DND-41 (cell line): ENCODE data around the gene CLIC5.
A peak's percentile ranks its signal among the peaks of the same experiment; 100 is the strongest.

Experiments used
- ATAC-seq: fragments of 200-7000 bp; cut with Tn5 transposase; 3 replicates; pipeline ENCODE4 v1.9.1; 2021; ENCODE audit warnings: low read depth; ENCODE audit not compliant: insufficient read depth
- DNase-seq: peaks from one replicate; pipeline ENCODE4 v3.0.0-alpha.2; 2020
- H2AFZ ChIP-seq: 2 replicates; pipeline ENCODE4 v1.6.0; 2012; ENCODE audit warnings: low read depth, low read length
- H3K27ac ChIP-seq: 2 replicates; pipeline ENCODE4 v1.5.1; 2012; ENCODE audit warnings: low read length, inconsistent platforms
- H3K27me3 ChIP-seq: fragments of 200-600 bp; sonication (generic); 2 replicates; pipeline ENCODE4 v1.6.0; 2012; ENCODE audit warnings: low read length, mild to moderate bottlenecking, inconsistent platforms; ENCODE audit not compliant: insufficient read depth, poor library complexity
- H3K36me3 ChIP-seq: 2 replicates; pipeline ENCODE4 v1.5.1; 2012; ENCODE audit warnings: low read length, inconsistent platforms; ENCODE audit not compliant: insufficient read depth
- H3K4me1 ChIP-seq: 2 replicates; pipeline ENCODE4 v1.5.1; 2012; ENCODE audit warnings: mild to moderate bottlenecking, low read length; ENCODE audit not compliant: insufficient read depth
- H3K4me2 ChIP-seq: 2 replicates; pipeline ENCODE4 v1.6.0; 2012; ENCODE audit warnings: mild to moderate bottlenecking, moderate library complexity, low read length, inconsistent platforms; ENCODE audit not compliant: insufficient read depth
- H3K4me3 ChIP-seq, 2 experiments: fragments of 200-600 bp in 1 of 2; shearing (Covaris generic) in 1 of 2; 2 replicates each; pipeline ENCODE4 v1.5.1; 2012 to 2016; ENCODE audit warnings: inconsistent platforms in 2 of 2, low read length in 2 of 2, mild to moderate bottlenecking in 2 of 2, low read depth in 1 of 2, moderate library complexity in 1 of 2
- H3K79me2 ChIP-seq: 2 replicates; pipeline ENCODE4 v1.6.0; 2012; ENCODE audit warnings: low read length, inconsistent platforms; ENCODE audit not compliant: insufficient read depth
- H3K9ac ChIP-seq: 2 replicates; pipeline ENCODE4 v1.6.0; 2012; ENCODE audit warnings: low read depth, mild to moderate bottlenecking, inconsistent platforms, low read length, moderate library complexity
- H3K9me3 ChIP-seq: 2 replicates; pipeline ENCODE4 v1.5.1; 2012; ENCODE audit warnings: low read length, moderate library complexity, mild to moderate bottlenecking, inconsistent platforms; ENCODE audit not compliant: insufficient read depth, severe bottlenecking
- H4K20me1 ChIP-seq: 2 replicates; pipeline ENCODE4 v1.6.0; 2012; ENCODE audit warnings: low read length; ENCODE audit not compliant: insufficient read depth
- CTCF ChIP-seq: IDR thresholded peaks from 2 replicates; pipeline ENCODE4 v1.5.1; 2012; ENCODE audit warnings: borderline replicate concordance, low read length, moderate library complexity, mild to moderate bottlenecking; ENCODE audit not compliant: poor library complexity, severe bottlenecking; ENCODE audit errors: extremely low read depth
- EZH2 ChIP-seq: IDR thresholded peaks from 3 replicates; pipeline ENCODE4 v1.6.1; 2012; ENCODE audit warnings: borderline replicate concordance, low read depth, mild to moderate bottlenecking, moderate library complexity, low read length, inconsistent platforms; ENCODE audit not compliant: severe bottlenecking

Gene CLIC5

GRCh38 chr6:45930420-45931040, 85.1 kb downstream of the CLIC5 start:
- Histone ChIP-seq H3K4me2 (no peak overlapping the region), H3K36me3 (no peaks in the 10 kb centered on the region), H3K4me3 (no peak overlapping the region), H3K9ac (no peak overlapping the region), H3K27ac (no peak overlapping the region), H3K4me1 (no peaks in the 10 kb centered on the region), H3K79me2 (no peaks in the 10 kb centered on the region), H3K9me3 (no peaks in the 10 kb centered on the region), H2AFZ (no peak overlapping the region), H4K20me1 (no peaks in the 10 kb centered on the region), H3K27me3 (peaks cover 14% of the 10 kb centered on the region)
- ATAC-seq: no peak
- no peak for TF ChIP-seq EZH2
- TF ChIP-seq CTCF: peak; percentile 99
- peak; percentile 51 for DNase-seq

- Histone ChIP-seq H3K9ac (no peak overlapping the region), H3K36me3 (no peaks in the 10 kb centered on the region), H3K4me1 (no peaks in the 10 kb centered on the region), H3K27me3 (peaks cover 9% of the 10 kb centered on the region), H3K27ac (no peak overlapping the region), H4K20me1 (no peaks in the 10 kb centered on the region), H3K79me2 (no peaks in the 10 kb centered on the region), H3K4me3 (no peak overlapping the region), H3K4me2 (no peak overlapping the region), H2AFZ (0 out of 2 replicates have a peak overlapping the region, but pooled peaks have one; percentile 7), H3K9me3 (no peaks in the 10 kb centered on the region)
- ATAC-seq (no peak), DNase-seq (no peak)
- TF ChIP-seq EZH2: no peak
- no peak for TF ChIP-seq CTCF
These were observed 86.0 kb downstream of the CLIC5 start for GRCh38 chr6:45929421-45930361.

GRCh38 chr6:45928721-45929305, 86.8 kb downstream of the CLIC5 start:
- ATAC-seq (no peak), DNase-seq (no peak)
- H3K4me2 ChIP-seq: no peak overlapping the region
- no peak overlapping the region for H2AFZ ChIP-seq
- H3K9ac ChIP-seq: no peak overlapping the region
- H3K27ac ChIP-seq: no peak overlapping the region
- no peaks in the 10 kb centered on the region for H3K79me2 ChIP-seq
- H3K4me3 ChIP-seq: no peak overlapping the region
- H3K27me3 ChIP-seq: peaks cover 4% of the 10 kb centered on the region
- TF ChIP-seq CTCF: no peak
- no peak for TF ChIP-seq EZH2
- H3K4me1 ChIP-seq: no peaks in the 10 kb centered on the region
- no peaks in the 10 kb centered on the region for H3K36me3 ChIP-seq
- H3K9me3 ChIP-seq: no peaks in the 10 kb centered on the region
- H4K20me1 ChIP-seq: no peaks in the 10 kb centered on the region
